ENCODE results near the gene ACVR1.

ACVR1 gene

DNA sequence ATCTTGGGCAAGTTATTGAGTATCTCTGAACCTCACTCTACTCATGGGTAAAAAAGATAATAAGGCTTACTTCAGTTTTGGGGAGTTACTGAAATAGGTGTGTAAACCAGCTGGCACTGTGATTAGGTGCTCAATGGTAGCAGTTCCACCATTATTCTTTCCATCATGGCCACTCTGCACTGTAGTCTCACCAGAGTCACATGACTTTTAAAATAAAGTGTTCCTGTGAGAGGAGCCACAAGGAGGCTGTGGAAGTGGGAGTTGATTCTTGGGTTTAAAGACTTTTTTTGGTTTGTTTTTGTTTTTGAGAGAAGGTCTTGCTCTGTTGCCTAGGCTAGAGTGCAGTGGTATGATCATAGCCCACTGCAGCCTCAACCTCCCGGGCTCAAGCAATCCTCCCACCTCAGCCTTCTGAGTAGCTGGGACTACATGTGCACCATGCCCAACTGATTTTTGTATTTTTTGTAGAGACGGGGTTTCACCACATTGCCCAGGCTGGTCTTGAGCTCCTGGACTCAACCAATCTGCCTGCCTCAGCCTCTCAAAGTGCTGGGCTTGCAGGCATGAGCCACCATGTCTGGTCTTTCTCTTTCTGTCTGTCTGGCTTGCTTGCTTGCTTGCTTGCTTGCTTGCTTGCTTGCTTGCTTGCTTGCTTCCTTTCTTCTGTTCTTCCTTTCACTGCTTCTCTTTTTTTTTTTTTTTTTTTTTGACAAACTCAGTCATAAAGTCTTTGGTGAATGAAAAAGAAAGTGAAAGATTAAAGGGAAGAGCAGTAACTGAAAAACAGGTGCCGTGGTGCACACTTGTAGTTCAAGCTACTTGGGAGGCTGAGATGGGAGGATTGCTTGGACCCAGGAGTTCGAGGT, 21.2 kb upstream of the ACVR1 start:
- peak; percentile 66 for DNase-seq (ENCODE audit: low read depth)
- no peak for TF ChIP-seq CTCF (IDR thresholded peaks at IDR 0.05; ENCODE audit: insufficient read depth, low read depth, low read length, missing control alignments)
- no peak overlapping the region for H3K4me3 ChIP-seq (ENCODE audit: low read depth, low read length)

- no peak for DNase-seq (ENCODE audit: low read depth)
- H3K4me3 ChIP-seq (ENCODE audit: low read depth, low read length) = no peak overlapping the region
- TF ChIP-seq CTCF (IDR thresholded peaks at IDR 0.05; ENCODE audit: insufficient read depth, low read depth, low read length, missing control alignments) = no peak
Measured at GRCh38 chr2:157895531-157895930, 19.4 kb upstream of the ACVR1 start.

GRCh38 chr2:157894694-157895435, 18.7 kb upstream of the ACVR1 start:
- TF ChIP-seq CTCF (IDR thresholded peaks at IDR 0.05; ENCODE audit: insufficient read depth, low read depth, low read length, missing control alignments) = no peak
- DNase-seq (ENCODE audit: low read depth) = no peak
- no peak overlapping the region for H3K4me3 ChIP-seq (ENCODE audit: low read depth, low read length)

- no peak overlapping the region for H3K4me3 ChIP-seq (ENCODE audit: low read depth, low read length)
- DNase-seq (ENCODE audit: low read depth) = no peak
- TF ChIP-seq CTCF (IDR thresholded peaks at IDR 0.05; ENCODE audit: insufficient read depth, low read depth, low read length, missing control alignments) = no peak
Measured at GRCh38 chr2:157893611-157894010, 17.5 kb upstream of the ACVR1 start.

- H3K4me3 ChIP-seq (ENCODE audit: low read depth, low read length) = no peak overlapping the region
- no peak for DNase-seq (ENCODE audit: low read depth)
- TF ChIP-seq CTCF (IDR thresholded peaks at IDR 0.05; ENCODE audit: insufficient read depth, low read depth, low read length, missing control alignments) = no peak
Measured at GRCh38 chr2:157891643-157892041, 15.5 kb upstream of the ACVR1 start.

- DNase-seq (ENCODE audit: low read depth) = no peak
- no peak for TF ChIP-seq CTCF (IDR thresholded peaks at IDR 0.05; ENCODE audit: insufficient read depth, low read depth, low read length, missing control alignments)
- H3K4me3 ChIP-seq (ENCODE audit: low read depth, low read length) = no peak overlapping the region
Measured at GRCh38 chr2:157890969-157891642, 15.0 kb upstream of the ACVR1 start.

All from GM12865 (cell line).